ENCODE data around the gene PCSK4.

PCSK4 gene

GRCh38 chr19:1472231-1473084, 17.7 kb downstream of the PCSK4 start:
- DNase-seq (ENCODE audit: low read depth in 2 of 2, low spot score in 1 of 2), result no peak

- DNase-seq (ENCODE audit: low read depth in 2 of 2, low spot score in 1 of 2), result no peak
Measured at GRCh38 chr19:1471515-1472160, 18.5 kb downstream of the PCSK4 start.

GRCh38 chr19:1471010-1471514, 19.1 kb downstream of the PCSK4 start:
- no peak for DNase-seq (ENCODE audit: low read depth in 2 of 2, low spot score in 1 of 2)

DNA sequence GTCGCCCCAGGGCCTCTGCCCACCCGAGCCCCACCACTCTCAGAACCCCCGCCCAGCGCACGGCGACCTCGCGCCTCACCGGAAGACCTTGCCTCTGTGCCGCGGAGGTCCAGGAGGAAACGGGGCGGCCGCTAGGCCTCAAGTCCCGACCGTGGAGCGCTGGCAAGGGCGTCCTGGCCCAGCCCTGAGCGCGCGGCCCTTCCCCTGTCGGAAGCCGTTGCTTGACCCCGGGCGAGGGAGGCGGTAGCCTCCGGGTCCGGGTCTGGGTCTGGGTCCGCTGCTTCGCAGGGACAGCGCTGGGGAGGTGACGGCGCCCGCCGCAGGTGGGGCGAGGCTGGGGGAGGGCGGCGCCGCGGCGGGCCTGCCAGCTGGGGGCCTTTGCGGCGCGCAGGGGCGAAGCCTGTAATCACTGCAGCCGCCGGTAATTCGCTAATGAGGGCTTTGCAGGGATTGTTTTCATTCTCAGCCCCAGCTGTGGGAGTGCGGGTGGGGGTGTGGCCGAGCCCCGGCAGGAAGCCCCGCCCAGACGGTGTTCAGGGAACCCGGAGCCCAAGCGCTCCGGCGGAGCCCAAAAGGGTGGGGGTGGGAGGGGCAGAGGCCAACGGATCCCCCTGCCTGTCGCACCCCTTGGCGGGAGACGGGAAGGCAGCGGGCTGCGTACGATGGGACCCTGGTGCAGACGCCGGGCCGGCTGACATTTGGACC, 19.7 kb downstream of the PCSK4 start:
- DNase-seq (ENCODE audit: low read depth in 2 of 2, low spot score in 1 of 2), result peak in 1 of 2 donors; percentile 46

DNA sequence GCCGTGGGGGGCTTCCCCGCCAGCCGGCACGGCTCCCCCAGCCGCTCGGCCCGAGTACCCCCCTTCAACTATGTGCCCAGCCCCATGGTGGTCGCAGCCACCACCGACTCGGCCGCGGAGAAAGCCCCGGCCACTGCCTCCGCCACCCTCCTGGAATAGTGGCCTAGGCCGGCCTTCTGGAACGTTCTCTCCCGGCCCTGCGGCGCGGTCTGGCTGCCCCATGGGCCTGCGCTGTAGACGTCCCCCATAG, 20.2 kb downstream of the PCSK4 start:
- DNase-seq (ENCODE audit: low read depth in 2 of 2, low spot score in 1 of 2), result no peak

- no peak for DNase-seq (ENCODE audit: low read depth in 2 of 2, low spot score in 1 of 2)
Measured at GRCh38 chr19:1469255-1470054, 20.7 kb downstream of the PCSK4 start.

GRCh38 chr19:1468821-1469254, 21.3 kb downstream of the PCSK4 start:
- no peak for DNase-seq (ENCODE audit: low read depth in 2 of 2, low spot score in 1 of 2)

GRCh38 chr19:1468274-1468820, 21.8 kb downstream of the PCSK4 start:
- no peak for DNase-seq (ENCODE audit: low read depth in 2 of 2, low spot score in 1 of 2)

- DNase-seq (ENCODE audit: low read depth in 2 of 2, low spot score in 1 of 2), result no peak
Measured at GRCh38 chr19:1467490-1468273, 22.5 kb downstream of the PCSK4 start.

DNA sequence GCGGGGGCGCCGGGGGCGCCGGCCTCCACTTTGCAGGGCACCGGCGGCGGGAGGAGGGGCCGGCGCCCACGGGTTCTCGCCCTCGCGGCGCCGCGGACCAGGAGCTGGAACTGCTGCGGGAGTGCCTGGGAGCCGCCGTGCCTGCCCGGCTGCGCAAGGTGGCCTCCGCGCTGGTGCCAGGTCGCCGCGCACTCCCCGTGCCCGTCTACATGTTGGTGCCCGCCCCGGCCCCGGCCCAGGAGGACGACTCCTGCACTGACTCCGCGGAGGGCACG, 23.0 kb downstream of the PCSK4 start:
- no peak for DNase-seq (ENCODE audit: low read depth in 2 of 2, low spot score in 1 of 2)

DNA sequence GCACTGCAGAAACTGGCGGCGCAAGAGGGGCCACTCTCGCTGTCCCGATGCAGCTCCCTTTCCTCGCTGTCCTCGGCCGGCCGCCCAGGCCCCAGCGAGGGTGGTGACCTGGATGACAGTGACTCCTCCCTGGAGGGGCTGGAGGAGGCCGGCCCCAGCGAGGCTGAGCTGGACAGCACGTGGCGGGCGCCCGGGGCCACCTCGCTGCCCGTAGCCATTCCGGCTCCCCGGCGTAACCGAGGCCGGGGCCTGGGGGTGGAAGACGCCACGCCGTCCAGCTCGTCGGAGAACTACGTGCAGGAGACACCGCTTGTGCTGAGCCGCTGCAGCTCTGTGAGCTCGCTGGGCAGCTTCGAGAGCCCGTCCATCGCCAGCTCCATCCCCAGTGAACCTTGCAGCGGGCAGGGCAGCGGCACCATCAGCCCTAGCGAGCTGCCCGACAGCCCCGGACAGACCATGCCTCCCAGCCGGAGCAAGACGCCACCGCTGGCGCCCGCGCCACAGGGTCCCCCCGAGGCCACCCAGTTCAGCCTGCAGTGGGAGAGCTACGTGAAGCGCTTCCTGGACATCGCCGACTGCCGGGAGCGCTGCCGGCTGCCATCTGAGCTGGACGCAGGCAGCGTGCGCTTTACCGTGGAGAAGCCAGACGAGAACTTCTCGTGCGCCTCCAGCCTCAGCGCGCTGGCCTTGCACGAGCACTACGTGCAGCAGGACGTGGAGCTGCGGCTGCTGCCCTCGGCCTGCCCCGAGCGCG, 23.5 kb downstream of the PCSK4 start:
- no peak for DNase-seq (ENCODE audit: low read depth in 2 of 2, low spot score in 1 of 2)

- DNase-seq (ENCODE audit: low read depth in 2 of 2, low spot score in 1 of 2), result no peak
Measured at GRCh38 chr19:1466018-1466460, 24.1 kb downstream of the PCSK4 start.

DNA sequence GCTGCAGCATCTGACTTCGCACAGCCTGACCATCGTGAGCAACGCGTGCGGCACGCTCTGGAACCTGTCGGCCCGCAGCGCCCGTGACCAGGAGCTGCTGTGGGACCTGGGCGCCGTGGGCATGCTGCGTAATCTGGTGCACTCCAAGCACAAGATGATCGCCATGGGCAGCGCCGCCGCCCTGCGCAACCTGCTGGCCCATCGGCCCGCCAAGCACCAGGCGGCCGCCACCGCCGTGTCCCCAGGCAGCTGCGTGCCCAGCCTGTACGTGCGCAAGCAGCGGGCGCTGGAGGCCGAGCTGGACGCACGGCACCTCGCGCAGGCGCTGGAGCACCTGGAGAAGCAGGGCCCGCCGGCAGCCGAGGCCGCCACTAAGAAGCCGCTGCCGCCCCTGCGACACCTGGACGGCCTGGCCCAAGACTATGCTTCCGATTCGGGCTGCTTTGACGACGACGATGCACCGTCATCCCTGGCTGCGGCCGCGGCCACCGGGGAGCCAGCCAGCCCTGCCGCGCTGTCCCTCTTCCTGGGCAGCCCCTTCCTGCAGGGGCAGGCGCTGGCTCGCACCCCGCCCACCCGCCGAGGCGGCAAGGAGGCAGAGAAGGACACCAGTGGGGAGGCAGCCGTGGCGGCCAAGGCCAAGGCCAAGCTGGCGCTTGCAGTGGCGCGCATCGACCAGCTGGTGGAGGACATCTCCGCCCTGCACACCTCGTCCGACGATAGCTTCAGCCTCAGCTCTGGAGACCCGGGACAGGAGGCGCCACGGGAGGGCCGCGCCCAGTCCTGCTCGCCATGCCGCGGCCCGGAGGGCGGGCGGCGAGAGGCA, 24.7 kb downstream of the PCSK4 start:
- no peak for DNase-seq (ENCODE audit: low read depth in 2 of 2, low spot score in 1 of 2)

DNA sequence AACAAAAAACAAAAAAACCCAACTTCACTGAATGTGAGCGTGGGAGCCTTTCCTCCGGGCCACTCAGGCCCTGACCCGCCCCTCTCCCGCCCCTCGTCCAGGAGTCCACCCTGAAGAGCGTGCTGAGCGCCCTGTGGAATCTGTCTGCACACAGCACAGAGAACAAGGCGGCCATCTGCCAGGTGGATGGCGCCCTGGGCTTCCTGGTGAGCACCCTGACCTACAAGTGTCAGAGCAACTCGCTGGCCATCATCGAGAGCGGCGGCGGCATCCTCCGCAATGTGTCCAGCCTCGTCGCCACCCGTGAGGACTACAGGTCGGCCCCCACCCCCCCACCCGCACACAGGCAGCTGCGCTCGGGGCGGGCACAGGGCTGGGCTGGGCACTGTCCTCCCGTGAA, 28.3 kb downstream of the PCSK4 start:
- no peak for DNase-seq (ENCODE audit: low read depth in 2 of 2, low spot score in 1 of 2)

- no peak for DNase-seq (ENCODE audit: low read depth in 2 of 2, low spot score in 1 of 2)
Measured at GRCh38 chr19:1460033-1460995, 29.8 kb downstream of the PCSK4 start.

- DNase-seq (ENCODE audit: low read depth in 2 of 2, low spot score in 1 of 2), result no peak
Measured at GRCh38 chr19:1459479-1459878, 30.7 kb downstream of the PCSK4 start.

DNA sequence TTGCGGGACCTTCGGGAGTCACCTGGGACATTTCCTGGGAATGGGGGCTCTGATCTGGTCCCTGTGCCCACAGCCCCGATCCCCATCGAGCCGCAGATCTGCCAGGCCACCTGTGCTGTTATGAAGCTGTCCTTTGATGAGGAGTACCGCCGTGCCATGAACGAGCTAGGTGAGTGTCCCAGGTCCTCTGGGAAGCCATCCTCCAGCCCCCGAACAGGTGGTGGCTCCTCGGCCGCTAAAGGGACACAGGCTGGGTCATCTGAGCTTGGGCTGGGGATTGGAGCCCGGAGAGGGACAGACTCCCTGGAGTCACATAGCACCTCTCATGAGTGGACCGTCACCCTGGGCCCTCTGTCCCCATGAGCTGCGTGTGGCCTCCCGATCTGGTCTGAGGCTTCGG, 32.3 kb downstream of the PCSK4 start:
- DNase-seq (ENCODE audit: low read depth in 2 of 2, low spot score in 1 of 2), result no peak
